ENCODE measurements around the gene RAB18. TPM values are rescaled to one million over a fixed set of nuclear protein-coding genes. Genes with fewer than 3 reads are reported as not detected.

RAB18 gene
- total and polyA plus RNA-seq, 9 of the 15 experiments (the other 6 are each of a cell fraction or from before 2014, with no cell fraction given) = 10.5 to 46.3 (median 32.5) TPM

- TF ChIP-seq SFPQ (IDR thresholded peaks at IDR 0.05; ENCODE audit: low read depth, low read length) = no peak
- TF ChIP-seq NRF1 (conservative IDR thresholded peaks at IDR 0.05 in 1 of 2, IDR thresholded peaks at IDR 0.05 in 1 of 2) = peak; percentile 100
- no peak for TF ChIP-seq HMG20A (CRISPR knock-in tag; conservative IDR thresholded peaks at IDR 0.05)
- no peak; the same call in 1 of the 2 replicates for TF ChIP-seq TCF3 (CRISPR knock-in tag; IDR thresholded peaks at IDR 0.05)
- TF ChIP-seq PHF20 (IDR thresholded peaks at IDR 0.05; ENCODE audit: partially characterized antibody) = peak; percentile 81
- TF ChIP-seq POLR2B (IDR thresholded peaks at IDR 0.05; ENCODE audit: low read depth, partially characterized antibody) = peak; percentile 92
- TF ChIP-seq RBBP5 (IDR thresholded peaks at IDR 0.05; ENCODE audit: borderline replicate concordance, insufficient read depth, low read length, poor library complexity, severe bottlenecking) = peak; percentile 96
- TF ChIP-seq ZFP91 (CRISPR knock-in tag; IDR thresholded peaks at IDR 0.05) = 0 out of 2 replicates have a peak, but pooled peaks have one; percentile 23
- TF ChIP-seq BCL6 (CRISPR knock-in tag; IDR thresholded peaks at IDR 0.05) = no peak
- TF ChIP-seq PRPF4 (IDR thresholded peaks at IDR 0.05; ENCODE audit: insufficient read depth, low read depth, low read length, poor library complexity, severe bottlenecking) = no peak
- peak; percentile 90 for TF ChIP-seq POLR2G (IDR thresholded peaks at IDR 0.05; ENCODE audit: low read depth, low read length)
- peak; percentile 33; the same call in 1 of the 2 replicates for TF ChIP-seq NFIC (IDR thresholded peaks at IDR 0.05)
- peak; percentile 37; the same call in 1 of the 2 replicates for TF ChIP-seq PML (IDR thresholded peaks at IDR 0.05; ENCODE audit: low read length)
- peak; percentile 73 for TF ChIP-seq FOXJ2 (tag; IDR thresholded peaks at IDR 0.05)
- TF ChIP-seq KAT8 (IDR thresholded peaks at IDR 0.05; ENCODE audit: low read depth) = no peak
- TF ChIP-seq ZNF766 (CRISPR knock-in tag; conservative IDR thresholded peaks at IDR 0.05) = 0 out of 2 replicates have a peak, but pooled peaks have one; percentile 59
- no peak for TF ChIP-seq CREB5 (CRISPR knock-in tag; IDR thresholded peaks at IDR 0.05)
- TF ChIP-seq CEBPG (CRISPR knock-in tag; IDR thresholded peaks at IDR 0.05) = no peak
- TF ChIP-seq CEBPG (tag; conservative IDR thresholded peaks at IDR 0.05 in 1 of 2, IDR thresholded peaks at IDR 0.05 in 1 of 2) = no peak
- no peak for TF ChIP-seq BRD9 (IDR thresholded peaks at IDR 0.05; ENCODE audit: low read depth, partially characterized antibody)
- no peak for TF ChIP-seq BMI1 (IDR thresholded peaks at IDR 0.05; ENCODE audit: low read length)
Measured at GRCh38 chr10:27504007-27504807, at the start of gene RAB18 (continued).

Data from K562 (cell line).